ENCODE results near the gene PTCHD1.

GRCh38 chrX:23372220-23372902 lies 37.7 kb downstream of the PTCHD1 start:
- TF ChIP-seq, protein P1, sequence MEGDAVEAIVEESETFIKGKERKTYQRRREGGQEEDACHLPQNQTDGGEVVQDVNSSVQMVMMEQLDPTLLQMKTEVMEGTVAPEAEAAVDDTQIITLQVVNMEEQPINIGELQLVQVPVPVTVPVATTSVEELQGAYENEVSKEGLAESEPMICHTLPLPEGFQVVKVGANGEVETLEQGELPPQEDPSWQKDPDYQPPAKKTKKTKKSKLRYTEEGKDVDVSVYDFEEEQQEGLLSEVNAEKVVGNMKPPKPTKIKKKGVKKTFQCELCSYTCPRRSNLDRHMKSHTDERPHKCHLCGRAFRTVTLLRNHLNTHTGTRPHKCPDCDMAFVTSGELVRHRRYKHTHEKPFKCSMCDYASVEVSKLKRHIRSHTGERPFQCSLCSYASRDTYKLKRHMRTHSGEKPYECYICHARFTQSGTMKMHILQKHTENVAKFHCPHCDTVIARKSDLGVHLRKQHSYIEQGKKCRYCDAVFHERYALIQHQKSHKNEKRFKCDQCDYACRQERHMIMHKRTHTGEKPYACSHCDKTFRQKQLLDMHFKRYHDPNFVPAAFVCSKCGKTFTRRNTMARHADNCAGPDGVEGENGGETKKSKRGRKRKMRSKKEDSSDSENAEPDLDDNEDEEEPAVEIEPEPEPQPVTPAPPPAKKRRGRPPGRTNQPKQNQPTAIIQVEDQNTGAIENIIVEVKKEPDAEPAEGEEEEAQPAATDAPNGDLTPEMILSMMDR (IDR thresholded peaks at IDR 0.05; ENCODE audit: poor library complexity) = no peak
- no peak for TF ChIP-seq EZH2phosphoT487 (IDR thresholded peaks at IDR 0.05; ENCODE audit: low read depth, severe bottlenecking, unreplicated experiment)
